ENCODE data around the gene GSTM4. TPM values are rescaled to one million over a fixed set of nuclear protein-coding genes. Genes with fewer than 3 reads are reported as not detected.

Gene GSTM4
- total RNA-seq: 9.4 and 13.8 TPM in 2 replicates

GRCh38 chr1:109655615-109656519 lies at the start of gene GSTM4:
Gene GSTM4, plus strand, starts transcription at chr1:109656099. Its CDS starts 291 bp downstream, at chr1:109656390.
- Histone ChIP-seq H4K20me1 (ENCODE audit: insufficient read depth, low read length) (no peaks in the 10 kb centered on the region), H3K79me2 (ENCODE audit: insufficient read depth, low read length) (no peaks in the 10 kb centered on the region), H3K4me3 (ENCODE audit: insufficient read depth, low read length) (peak within 1 kb of the TSS; percentile 87), H3K4me1 (ENCODE audit: insufficient read depth, low read length) (peaks cover 11% of the 10 kb centered on the region), H3K27me3 (ENCODE audit: insufficient read depth, low read length) (peaks cover 18% of the 10 kb centered on the region), H3K36me3 (ENCODE audit: insufficient read depth, low read length) (no peaks in the 10 kb centered on the region), H3K4me2 (ENCODE audit: insufficient read depth, low read length) (peak within 1 kb of the TSS; percentile 83), H2AFZ (ENCODE audit: low read length) (peak within 1 kb of the TSS; percentile 92), H3K9me3 (ENCODE audit: low read depth, low read length) (no peaks in the 10 kb centered on the region), H3K27ac (ENCODE audit: low read depth, low read length) (peak within 1 kb of the TSS; percentile 44)
- peak; percentile 94 for DNase-seq (ENCODE audit: insufficient read length, low spot score, missing footprints)
- no peak for TF ChIP-seq CTCF (IDR thresholded peaks at IDR 0.05; ENCODE audit: extremely low read depth, low read depth, low read length)

GRCh38 chr1:109609881-109610280 lies 46.0 kb upstream of the GSTM4 start:
- Histone ChIP-seq H3K27me3 (ENCODE audit: insufficient read depth, low read length) (no peaks in the 10 kb centered on the region), H3K4me1 (ENCODE audit: insufficient read depth, low read length) (peaks cover 23% of the 10 kb centered on the region), H3K4me3 (ENCODE audit: insufficient read depth, low read length) (no peak overlapping the region), H4K20me1 (ENCODE audit: insufficient read depth, low read length) (no peaks in the 10 kb centered on the region), H3K79me2 (ENCODE audit: insufficient read depth, low read length) (no peaks in the 10 kb centered on the region), H2AFZ (ENCODE audit: low read length) (no peak overlapping the region), H3K9me3 (ENCODE audit: low read depth, low read length) (no peaks in the 10 kb centered on the region), H3K36me3 (ENCODE audit: insufficient read depth, low read length) (no peaks in the 10 kb centered on the region), H3K4me2 (ENCODE audit: insufficient read depth, low read length) (no peak overlapping the region), H3K27ac (ENCODE audit: low read depth, low read length) (peak overlapping the region; percentile 47)
- DNase-seq (ENCODE audit: insufficient read length, low spot score, missing footprints): no peak
- TF ChIP-seq CTCF (IDR thresholded peaks at IDR 0.05; ENCODE audit: extremely low read depth, low read depth, low read length): no peak

- Histone ChIP-seq H3K9me3 (ENCODE audit: low read depth, low read length) (no peaks in the 10 kb centered on the region), H3K27me3 (ENCODE audit: insufficient read depth, low read length) (no peaks in the 10 kb centered on the region), H4K20me1 (ENCODE audit: insufficient read depth, low read length) (no peaks in the 10 kb centered on the region), H3K79me2 (ENCODE audit: insufficient read depth, low read length) (no peaks in the 10 kb centered on the region), H3K27ac (ENCODE audit: low read depth, low read length) (peak overlapping the region; percentile 47), H3K4me2 (ENCODE audit: insufficient read depth, low read length) (peak overlapping the region; percentile 17), H3K4me1 (ENCODE audit: insufficient read depth, low read length) (peaks cover 23% of the 10 kb centered on the region), H3K4me3 (ENCODE audit: insufficient read depth, low read length) (no peak overlapping the region), H2AFZ (ENCODE audit: low read length) (no peak overlapping the region), H3K36me3 (ENCODE audit: insufficient read depth, low read length) (no peaks in the 10 kb centered on the region)
- no peak for DNase-seq (ENCODE audit: insufficient read length, low spot score, missing footprints)
- TF ChIP-seq CTCF (IDR thresholded peaks at IDR 0.05; ENCODE audit: extremely low read depth, low read depth, low read length): no peak
Measured at GRCh38 chr1:109610609-109611307, 45.1 kb upstream of the GSTM4 start.
